Measurements from ENCODE around the gene IL17RD. TPM values are rescaled to one million over a fixed set of nuclear protein-coding genes. Genes with fewer than 3 reads are reported as not detected.
A peak's percentile ranks its signal among the peaks of the same experiment; 100 is the strongest.

Gene IL17RD
- total and polyA plus RNA-seq, 11 donors, result 1.4 to 11.3 (median 5.4) TPM

DNA sequence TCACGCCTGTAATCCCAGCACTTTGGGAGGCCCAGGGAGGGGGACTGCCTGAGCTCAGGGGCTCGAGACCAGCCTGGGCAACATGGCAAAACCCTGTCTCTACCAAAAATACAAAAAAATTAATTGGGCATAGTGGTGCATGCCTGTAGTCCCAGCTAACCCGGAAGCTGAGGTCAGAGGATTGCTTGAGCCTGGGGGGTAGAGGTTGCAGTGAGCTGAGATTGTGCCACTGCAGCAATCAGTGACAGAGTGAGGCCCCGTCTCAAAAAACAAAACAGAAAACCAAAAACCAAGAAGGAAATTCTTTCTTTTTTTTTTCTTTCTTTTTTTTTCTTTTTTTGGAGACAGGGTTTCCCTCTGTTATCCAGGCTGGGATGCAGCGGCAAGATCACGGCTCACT is 101.2 kb downstream of the IL17RD start:
- intact Hi-C loops (cut with DNase I), result loop anchor here in 1 of 10 donors (10.0 kb wide), 1 partner anchor 59 kb away; no protein-coding TSS in a partner anchor
- 85 to 89% (median 87%) methylated on average over 6 of the region's 6 CpGs for WGBS, 4 donors
- DNase-seq (no peak), ATAC-seq (no peak)
- H3K36me3 ChIP-seq, result no peaks in the 10 kb centered on the region
- H3K27me3 ChIP-seq, result no peaks in the 10 kb centered on the region
- H3K4me1 ChIP-seq, result peaks cover 0 to 56% (median 17%) of the 10 kb centered on the region in 12 donors
- TF ChIP-seq POLR2A (IDR thresholded peaks at IDR 0.05), result no peak
- TF ChIP-seq, protein P1, sequence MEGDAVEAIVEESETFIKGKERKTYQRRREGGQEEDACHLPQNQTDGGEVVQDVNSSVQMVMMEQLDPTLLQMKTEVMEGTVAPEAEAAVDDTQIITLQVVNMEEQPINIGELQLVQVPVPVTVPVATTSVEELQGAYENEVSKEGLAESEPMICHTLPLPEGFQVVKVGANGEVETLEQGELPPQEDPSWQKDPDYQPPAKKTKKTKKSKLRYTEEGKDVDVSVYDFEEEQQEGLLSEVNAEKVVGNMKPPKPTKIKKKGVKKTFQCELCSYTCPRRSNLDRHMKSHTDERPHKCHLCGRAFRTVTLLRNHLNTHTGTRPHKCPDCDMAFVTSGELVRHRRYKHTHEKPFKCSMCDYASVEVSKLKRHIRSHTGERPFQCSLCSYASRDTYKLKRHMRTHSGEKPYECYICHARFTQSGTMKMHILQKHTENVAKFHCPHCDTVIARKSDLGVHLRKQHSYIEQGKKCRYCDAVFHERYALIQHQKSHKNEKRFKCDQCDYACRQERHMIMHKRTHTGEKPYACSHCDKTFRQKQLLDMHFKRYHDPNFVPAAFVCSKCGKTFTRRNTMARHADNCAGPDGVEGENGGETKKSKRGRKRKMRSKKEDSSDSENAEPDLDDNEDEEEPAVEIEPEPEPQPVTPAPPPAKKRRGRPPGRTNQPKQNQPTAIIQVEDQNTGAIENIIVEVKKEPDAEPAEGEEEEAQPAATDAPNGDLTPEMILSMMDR (IDR thresholded peaks at IDR 0.05), result no peak
- H3K4me3 ChIP-seq, result no peak overlapping the region
- no peaks in the 10 kb centered on the region for H3K9me3 ChIP-seq
- H3K27ac ChIP-seq, result no peak overlapping the region

DNA sequence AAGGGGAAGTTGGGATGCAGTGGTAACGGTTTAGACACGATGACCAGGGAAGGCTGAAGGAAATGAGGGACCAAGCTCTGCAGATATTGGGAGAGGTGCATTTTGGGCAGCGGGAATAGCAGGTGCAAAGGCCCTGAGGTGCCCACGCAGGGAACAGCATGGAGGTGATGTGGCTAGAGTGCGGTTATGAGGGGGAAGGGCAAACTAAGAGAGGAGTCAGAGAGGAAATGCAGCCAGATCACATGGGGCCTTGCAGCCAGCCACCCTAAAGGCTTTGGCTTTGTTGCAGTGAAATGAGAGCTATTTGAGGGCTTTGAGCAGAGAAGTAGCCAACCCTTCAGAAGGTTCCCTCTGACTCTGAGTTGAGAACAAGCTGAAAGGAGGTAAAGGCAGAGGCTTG is 102.1 kb downstream of the IL17RD start:
- intact Hi-C loops (cut with DNase I), result loop anchor here in 1 of 10 donors (10.0 kb wide), 1 partner anchor 58 kb away; no protein-coding TSS in a partner anchor
- Histone ChIP-seq H3K4me3 (no peak overlapping the region), H3K4me1 (peaks cover 0 to 46% (median 10%) of the 10 kb centered on the region in 12 donors), H3K9me3 (no peaks in the 10 kb centered on the region), H3K36me3 (no peaks in the 10 kb centered on the region), H3K27me3 (no peaks in the 10 kb centered on the region), H3K27ac (peak overlapping the region in 2 of 12 donors; percentile 62 to 77)
- TF ChIP-seq POLR2A (IDR thresholded peaks at IDR 0.05), result no peak
- TF ChIP-seq, protein P1 (IDR thresholded peaks at IDR 0.05), result no peak
- ATAC-seq (no peak), DNase-seq (no peak)
- WGBS, 4 donors, result 89 to 91% (median 90%) methylated on average over 5 of the region's 5 CpGs

DNA sequence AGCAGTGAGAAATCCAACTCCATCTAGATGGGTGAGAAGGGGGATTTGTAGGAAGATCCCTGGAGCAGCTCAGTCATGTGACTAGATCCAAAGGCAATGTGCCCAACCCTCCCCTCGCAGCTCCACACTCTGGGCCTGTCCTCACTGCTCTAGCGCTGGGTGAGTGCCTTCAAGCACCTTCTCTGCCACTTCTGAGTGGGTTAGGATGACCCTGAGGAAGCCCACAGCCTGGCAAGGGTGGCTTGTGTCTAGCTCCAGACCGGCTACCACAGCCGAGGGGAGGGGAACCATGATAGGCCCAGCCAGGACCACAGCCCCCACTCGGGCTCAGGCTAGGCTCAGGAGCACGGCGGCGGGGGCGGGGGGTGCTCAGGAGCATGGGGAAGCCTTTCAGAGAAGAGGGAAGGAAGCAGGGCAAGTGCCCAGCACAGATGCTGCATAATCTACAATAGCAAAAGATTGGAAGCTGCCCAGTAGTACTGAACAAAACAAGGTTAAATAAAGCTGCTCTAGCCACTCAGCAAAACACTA is 103.0 kb downstream of the IL17RD start:
- TF ChIP-seq POLR2A (IDR thresholded peaks at IDR 0.05), result no peak
- TF ChIP-seq, protein P1 (IDR thresholded peaks at IDR 0.05), result no peak
- H3K9me3 ChIP-seq, result no peaks in the 10 kb centered on the region
- no peaks in the 10 kb centered on the region for H3K27me3 ChIP-seq
- peak in 2 of 5 donors; percentile 16 to 29 for DNase-seq
- intact Hi-C loops (cut with DNase I), result loop anchor here in 1 of 10 donors (10.0 kb wide), 1 partner anchor 57 kb away; no protein-coding TSS in a partner anchor
- H3K36me3 ChIP-seq, result no peaks in the 10 kb centered on the region
- H3K27ac ChIP-seq, result peak overlapping the region in 6 of 12 donors; percentile 30 to 77 (median 51)
- no peak overlapping the region for H3K4me3 ChIP-seq
- peak in 3 of 4 donors; percentile 24 to 61 (median 59) for ATAC-seq
- H3K4me1 ChIP-seq, result peaks cover 0 to 44% (median 8%) of the 10 kb centered on the region in 12 donors
- 23 to 34% (median 26%) methylated on average over 7 to 9 of the region's 9 CpGs for WGBS, 4 donors

DNA sequence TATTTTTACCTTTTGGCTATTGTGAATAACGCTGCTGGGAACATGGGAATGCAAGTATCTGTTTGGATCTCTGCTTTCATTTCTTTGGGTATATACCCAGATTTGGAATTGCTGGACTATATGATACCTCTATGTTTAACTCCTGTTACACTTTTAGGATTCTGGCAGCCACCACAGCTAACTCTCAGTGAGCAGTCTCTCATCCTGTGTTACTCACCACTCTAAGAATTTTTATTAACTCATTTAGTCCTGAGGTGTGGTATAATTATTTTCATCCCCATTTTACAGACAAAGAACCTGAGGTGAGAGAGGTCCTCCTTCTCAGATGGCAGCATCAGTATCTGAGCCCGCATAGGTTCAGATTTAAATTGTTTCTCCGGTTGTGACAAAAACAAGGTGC is 103.6 kb downstream of the IL17RD start:
- Histone ChIP-seq H3K9me3 (no peaks in the 10 kb centered on the region), H3K36me3 (no peaks in the 10 kb centered on the region), H3K4me1 (peaks cover 0 to 44% (median 8%) of the 10 kb centered on the region in 12 donors), H3K27ac (peak overlapping the region in 3 of 12 donors; percentile 38 to 77 (median 61)), H3K4me3 (no peak overlapping the region), H3K27me3 (no peaks in the 10 kb centered on the region)
- TF ChIP-seq POLR2A (IDR thresholded peaks at IDR 0.05), result no peak
- TF ChIP-seq, protein P1 (IDR thresholded peaks at IDR 0.05), result no peak
- DNase-seq, result no peak
- no peak for ATAC-seq
- intact Hi-C loops (cut with DNase I), result loop anchor here in 1 of 10 donors (10.0 kb wide), 1 partner anchor 57 kb away; no protein-coding TSS in a partner anchor
- 92 to 97% (median 94%) methylated on average over 3 of the region's 3 CpGs for WGBS, 4 donors

Data from heart left ventricle (tissue), 16 donors.